Measurements from ENCODE around the gene MAML1.

- TF ChIP-seq CTCF (IDR thresholded peaks at IDR 0.05) (no peak), POLR2A (IDR thresholded peaks at IDR 0.05) (no peak)
These were observed 35.9 kb downstream of the MAML1 start for GRCh38 chr5:179768326-179769085.

All from body of pancreas (tissue), 4 donors.